Testis (tissue), 3 donors: ENCODE measurements around the gene TNFRSF6B. TPM values are rescaled to one million over a fixed set of nuclear protein-coding genes. Genes with fewer than 3 reads are reported as not detected.
A peak's percentile ranks its signal among the peaks of the same experiment; 100 is the strongest.

ENCODE experiments used
- DNase-seq: peaks from one replicate; pipeline ENCODE4 v3.0.0-alpha.2; 2019
- H3K27ac ChIP-seq, 2 donors: fragments of 200-600 bp; sonication (generic); one replicate each; pipeline ENCODE4 v1.5.1; 2019
- H3K27me3 ChIP-seq: fragments of 200-600 bp; sonication (generic); one replicate; pipeline ENCODE4 v1.5.1; 2019
- H3K36me3 ChIP-seq: fragments of 200-600 bp; sonication (generic); one replicate; pipeline ENCODE4 v1.5.1; 2017; ENCODE audit warnings: low read depth; ENCODE audit errors: missing control alignments
- H3K4me1 ChIP-seq: fragments of 200-600 bp; sonication (generic); one replicate; pipeline ENCODE4 v1.5.1; 2019
- H3K4me3 ChIP-seq, 2 donors: fragments of 200-600 bp; sonication (generic); one replicate each; pipeline ENCODE4 v1.5.1; 2017 to 2019
- H3K9me3 ChIP-seq: fragments of 200-600 bp; sonication (generic); one replicate; pipeline ENCODE4 v1.5.1; 2017
- POLR2A ChIP-seq: fragments of 450-650 bp; IDR thresholded peaks from one replicate; pipeline ENCODE4 v1.6.1; 2017; ENCODE audit warnings: antibody characterized with exemption, mild to moderate bottlenecking, moderate library complexity
- WGBS, 2 donors: methylation state at CpG; one replicate each; pipeline ENCODE4 v1.1.5; 2018; 5-methylcytosine and 5-hydroxymethylcytosine counted together
- intact Hi-C: fragments of 100-400 bp; cut with DNase I; formaldehyde crosslinking; loops from one replicate; pipeline ENCODE4 v1.15.1; 2023; ENCODE audit warnings: low total_unique reads
- polyA plus RNA-seq: library from polyadenylated mRNA; stranded (reverse); fragments of 350-450 nt; fragmentation: Illumina TruSeq; extraction: RNeasy Lipid Tissue Mini Kit (QIAGEN cat#74804); gene quantifications from one replicate; pipeline ENCODE4 v1.2.3, GENCODE V29; 2014; ENCODE audit warnings: low read depth, low replicate concordance; ENCODE audit not compliant: insufficient read depth
- total RNA-seq, 2 donors: library from RNA; depleted of rRNA; stranded (reverse); fragments of >200 nt; gene quantifications; one replicate each; pipeline ENCODE4 v1.2.3, GENCODE V29; 2016
- TF ChIP-seq, protein P1 (sequence below), 3 experiments: fragments of 450-650 bp in 2 of 3; fragments of 200-600 bp in 1 of 3; sonication (generic) in 1 of 3; IDR thresholded peaks; one replicate each; pipeline ENCODE4 v1.5.1; 2016 to 2019; ENCODE audit warnings: antibody characterized with exemption in 3 of 3, mild to moderate bottlenecking in 2 of 3, moderate library complexity in 1 of 3

Gene TNFRSF6B
- total and polyA plus RNA-seq, 3 donors from 2014 or later, result 3.0 to 30.5 (median 26.2) TPM

GRCh38 chr20:63688228-63689045 lies 8.0 kb upstream of the TNFRSF6B start:
- Histone ChIP-seq H3K36me3 (no peaks in the 10 kb centered on the region), H3K4me3 (no peak overlapping the region), H3K9me3 (no peaks in the 10 kb centered on the region), H3K27ac (peak overlapping the region in 1 of 2 donors; percentile 53), H3K4me1 (peaks cover 20% of the 10 kb centered on the region), H3K27me3 (no peaks in the 10 kb centered on the region)
- intact Hi-C loops, result no loop called here
- TF ChIP-seq, protein P1, sequence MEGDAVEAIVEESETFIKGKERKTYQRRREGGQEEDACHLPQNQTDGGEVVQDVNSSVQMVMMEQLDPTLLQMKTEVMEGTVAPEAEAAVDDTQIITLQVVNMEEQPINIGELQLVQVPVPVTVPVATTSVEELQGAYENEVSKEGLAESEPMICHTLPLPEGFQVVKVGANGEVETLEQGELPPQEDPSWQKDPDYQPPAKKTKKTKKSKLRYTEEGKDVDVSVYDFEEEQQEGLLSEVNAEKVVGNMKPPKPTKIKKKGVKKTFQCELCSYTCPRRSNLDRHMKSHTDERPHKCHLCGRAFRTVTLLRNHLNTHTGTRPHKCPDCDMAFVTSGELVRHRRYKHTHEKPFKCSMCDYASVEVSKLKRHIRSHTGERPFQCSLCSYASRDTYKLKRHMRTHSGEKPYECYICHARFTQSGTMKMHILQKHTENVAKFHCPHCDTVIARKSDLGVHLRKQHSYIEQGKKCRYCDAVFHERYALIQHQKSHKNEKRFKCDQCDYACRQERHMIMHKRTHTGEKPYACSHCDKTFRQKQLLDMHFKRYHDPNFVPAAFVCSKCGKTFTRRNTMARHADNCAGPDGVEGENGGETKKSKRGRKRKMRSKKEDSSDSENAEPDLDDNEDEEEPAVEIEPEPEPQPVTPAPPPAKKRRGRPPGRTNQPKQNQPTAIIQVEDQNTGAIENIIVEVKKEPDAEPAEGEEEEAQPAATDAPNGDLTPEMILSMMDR (IDR thresholded peaks at IDR 0.05), result no peak
- no peak for TF ChIP-seq POLR2A
- no peak for DNase-seq
- 73 to 82% methylated on average over 14 to 31 of the region's 31 CpGs for WGBS, 2 donors

GRCh38 chr20:63689046-63690002 lies 7.1 kb upstream of the TNFRSF6B start:
- intact Hi-C loops, result no loop called here
- no peaks in the 10 kb centered on the region for H3K27me3 ChIP-seq
- no peaks in the 10 kb centered on the region for H3K9me3 ChIP-seq
- H3K36me3 ChIP-seq, result no peaks in the 10 kb centered on the region
- no peak overlapping the region for H3K4me3 ChIP-seq
- no peak for DNase-seq
- TF ChIP-seq, protein P1 (IDR thresholded peaks at IDR 0.05), result no peak
- no peak for TF ChIP-seq POLR2A
- 95 to 100% methylated on average over 9 to 31 of the region's 44 CpGs for WGBS, 2 donors
- peaks cover 20% of the 10 kb centered on the region for H3K4me1 ChIP-seq
- H3K27ac ChIP-seq, result no peak overlapping the region

DNA sequence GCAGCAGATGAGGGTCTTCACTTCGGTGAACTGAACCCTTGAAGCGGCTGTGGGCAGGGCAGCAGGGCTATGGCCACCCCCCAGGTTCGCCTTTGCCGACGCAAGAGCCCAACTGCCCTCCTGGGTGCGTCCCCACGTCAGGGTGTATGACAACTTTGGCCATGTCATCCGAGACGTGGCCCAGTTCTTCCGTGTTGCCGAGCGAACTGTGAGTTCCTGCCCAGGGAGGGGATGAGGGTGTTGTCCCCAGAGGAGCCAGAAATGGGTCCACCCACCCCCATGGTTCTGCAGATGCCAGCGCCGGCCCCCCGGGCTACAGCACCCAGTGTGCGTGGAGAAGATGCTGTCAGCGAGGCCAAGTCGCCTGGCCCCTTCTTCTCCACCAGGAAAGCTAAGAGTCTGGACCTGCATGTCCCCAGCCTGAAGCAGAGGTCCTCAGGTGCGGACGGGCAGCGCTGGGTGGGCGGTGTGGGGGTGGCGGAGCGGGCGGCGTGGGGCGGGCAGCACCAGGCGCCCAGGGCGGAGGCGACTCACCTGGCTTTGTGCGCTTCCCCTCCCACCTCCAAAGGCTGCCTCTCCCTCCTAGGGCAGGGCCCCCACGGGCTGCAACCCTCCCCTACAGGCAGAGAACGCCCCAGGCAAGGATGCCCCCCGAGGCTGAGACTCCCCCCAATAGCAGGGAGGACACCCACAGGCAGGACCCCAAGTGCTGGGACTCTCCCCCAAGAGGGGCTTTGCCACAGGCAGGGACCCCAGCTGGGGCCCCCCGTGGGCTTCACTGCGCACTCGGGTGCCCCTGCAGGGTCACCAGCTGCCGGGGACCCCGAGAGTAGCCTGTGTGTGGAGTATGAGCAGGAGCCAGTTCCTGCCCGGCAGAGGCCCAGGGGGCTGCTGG lies 6.2 kb upstream of the TNFRSF6B start:
- Histone ChIP-seq H3K27me3 (no peaks in the 10 kb centered on the region), H3K4me1 (peaks cover 20% of the 10 kb centered on the region), H3K36me3 (no peaks in the 10 kb centered on the region), H3K27ac (no peak overlapping the region), H3K9me3 (no peaks in the 10 kb centered on the region), H3K4me3 (no peak overlapping the region)
- intact Hi-C loops, result no loop called here
- TF ChIP-seq, protein P1 (IDR thresholded peaks at IDR 0.05), result no peak
- TF ChIP-seq POLR2A, result no peak
- DNase-seq, result no peak
- WGBS, 2 donors, result 90 to 93% methylated on average over 17 to 32 of the region's 40 CpGs

GRCh38 chr20:63690898-63691710 lies 5.3 kb upstream of the TNFRSF6B start:
- no peaks in the 10 kb centered on the region for H3K9me3 ChIP-seq
- 81 to 83% methylated on average over 11 to 24 of the region's 24 CpGs for WGBS, 2 donors
- H3K27me3 ChIP-seq, result no peaks in the 10 kb centered on the region
- H3K4me3 ChIP-seq, result no peak overlapping the region
- peaks cover 17% of the 10 kb centered on the region for H3K4me1 ChIP-seq
- TF ChIP-seq, protein P1 (IDR thresholded peaks at IDR 0.05), result no peak
- TF ChIP-seq POLR2A, result no peak
- no peaks in the 10 kb centered on the region for H3K36me3 ChIP-seq
- no peak for DNase-seq
- H3K27ac ChIP-seq, result no peak overlapping the region
- intact Hi-C loops, result no loop called here
